Esophagus muscularis mucosa (tissue), 4 donors: ENCODE measurements around the gene ADSS2. TPM values are rescaled to one million over a fixed set of nuclear protein-coding genes. Genes with fewer than 3 reads are reported as not detected.

Experiments
- DNase-seq: peaks from one replicate; pipeline ENCODE4 v3.0.0-alpha.2; 2017; ENCODE audit errors: extremely low spot score
- H3K27ac ChIP-seq, 4 donors: fragments of 200-600 bp; sonication (generic); replicated peaks in 1 of 4; 1 replicate in 3 of 4; 2 replicates in 1 of 4; pipeline ENCODE4 v1.5.1; 2016 to 2019; ENCODE audit warnings: mild to moderate bottlenecking in 1 of 4
- H3K27me3 ChIP-seq, 4 donors: fragments of 200-600 bp; sonication (generic); one replicate each; pipeline versions ENCODE4 v1.5.1 to v1.6.0; 2016 to 2019
- H3K36me3 ChIP-seq, 4 donors: fragments of 200-600 bp; sonication (generic); one replicate each; pipeline ENCODE4 v1.5.1; 2016 to 2019
- H3K4me1 ChIP-seq, 4 donors: fragments of 200-600 bp; sonication (generic); one replicate each; pipeline ENCODE4 v1.5.1; 2016 to 2019
- H3K4me3 ChIP-seq, 4 donors: fragments of 200-600 bp; sonication (generic); 1 replicate in 2 of 4; 2 replicates in 2 of 4; pipeline ENCODE4 v1.5.1; 2016 to 2019; ENCODE audit warnings: mild to moderate bottlenecking in 4 of 4, moderate library complexity in 1 of 4
- H3K9me3 ChIP-seq, 4 donors: fragments of 200-600 bp; sonication (generic); 1 replicate in 3 of 4; 2 replicates in 1 of 4; pipeline ENCODE4 v1.5.1; 2016 to 2019
- CTCF ChIP-seq, 3 experiments: fragments of 200-600 bp in 2 of 3; fragments of 450-650 bp in 1 of 3; sonication (generic) in 2 of 3; IDR thresholded peaks; one replicate each; pipeline ENCODE4 v1.5.1; 2017 to 2019; ENCODE audit warnings: antibody characterized with exemption in 3 of 3, mild to moderate bottlenecking in 2 of 3, moderate library complexity in 1 of 3
- EP300 ChIP-seq: sonication (generic); formaldehyde crosslinking; IDR thresholded peaks from one replicate; pipeline ENCODE4 v1.6.1; 2017; ENCODE audit warnings: antibody characterized with exemption
- POLR2A ChIP-seq: fragments of 450-650 bp; IDR thresholded peaks from one replicate; pipeline ENCODE4 v1.6.1; 2017; ENCODE audit warnings: antibody characterized with exemption, moderate library complexity, mild to moderate bottlenecking, low read depth
- POLR2AphosphoS5 ChIP-seq, 2 donors: sonication (generic); formaldehyde crosslinking; IDR thresholded peaks; one replicate each; pipeline ENCODE4 v1.6.1; 2017; ENCODE audit warnings: antibody characterized with exemption in 2 of 2
- WGBS: methylation state at CpG from one replicate; pipeline ENCODE4 v1.1.5; 2018; 5-methylcytosine and 5-hydroxymethylcytosine counted together
- intact Hi-C: fragments of 100-400 bp; cut with DNase I; formaldehyde crosslinking; loops from one replicate; pipeline ENCODE4 v1.15.1; 2023
- total RNA-seq, 4 donors: library from RNA; depleted of rRNA; stranded (reverse); fragments of >200 nt; gene quantifications; one replicate each; pipeline versions ENCODE4 v1.1.0 to v1.2.1, GENCODE V29; 2016

Gene ADSS2
- total RNA-seq, 4 donors from 2014 or later, result 40.9 to 49.4 (median 46.7) TPM

- Histone ChIP-seq H3K4me3 (no peak overlapping the region), H3K4me1 (peaks cover 0 to 9% (median 7%) of the 10 kb centered on the region in 4 donors), H3K9me3 (no peaks in the 10 kb centered on the region), H3K27me3 (no peaks in the 10 kb centered on the region), H3K36me3 (no peaks in the 10 kb centered on the region), H3K27ac (no peak overlapping the region)
- intact Hi-C loops, result no loop called here
- DNase-seq, result no peak
- 97% methylated on average over 15 of the region's 15 CpGs for WGBS
- no peak for TF ChIP-seq POLR2AphosphoS5 (IDR thresholded peaks at IDR 0.05)
- TF ChIP-seq POLR2A, result no peak
- no peak for TF ChIP-seq CTCF (IDR thresholded peaks at IDR 0.05)
- TF ChIP-seq EP300, result no peak
These were observed 58.0 kb downstream of the ADSS2 start for GRCh38 chr1:244393604-244394176.

GRCh38 chr1:244391761-244392160 lies 59.9 kb downstream of the ADSS2 start:
- no peak for DNase-seq
- intact Hi-C loops, result no loop called here
- Histone ChIP-seq H3K4me3 (no peak overlapping the region), H3K36me3 (no peaks in the 10 kb centered on the region), H3K27ac (no peak overlapping the region), H3K4me1 (peaks cover 0 to 24% (median 19%) of the 10 kb centered on the region in 4 donors), H3K27me3 (no peaks in the 10 kb centered on the region), H3K9me3 (no peaks in the 10 kb centered on the region)
- TF ChIP-seq POLR2A (no peak), CTCF (IDR thresholded peaks at IDR 0.05) (no peak), EP300 (no peak), POLR2AphosphoS5 (IDR thresholded peaks at IDR 0.05) (no peak)
- WGBS, result 92% methylated on average over 5 of the region's 5 CpGs

GRCh38 chr1:244388961-244389360 lies 62.7 kb downstream of the ADSS2 start:
- H3K4me3 ChIP-seq, result peak overlapping the region; percentile 15 to 34 (median 32)

GRCh38 chr1:244387415-244387814 lies 64.3 kb downstream of the ADSS2 start:
- Histone ChIP-seq H3K4me1 (peaks cover 0 to 40% (median 28%) of the 10 kb centered on the region in 4 donors), H3K27me3 (no peaks in the 10 kb centered on the region), H3K27ac (no peak overlapping the region), H3K4me3 (no peak overlapping the region), H3K36me3 (no peaks in the 10 kb centered on the region), H3K9me3 (no peaks in the 10 kb centered on the region)
- TF ChIP-seq POLR2A (no peak), POLR2AphosphoS5 (IDR thresholded peaks at IDR 0.05) (no peak), EP300 (no peak), CTCF (IDR thresholded peaks at IDR 0.05) (no peak)
- 95% methylated on average over 1 of the region's 1 CpG for WGBS
- no peak for DNase-seq
- intact Hi-C loops, result no loop called here

More at GRCh38 chr1:244388961-244389360, 62.7 kb downstream of the ADSS2 start:
- intact Hi-C loops, result no loop called here
- no peak for DNase-seq
- TF ChIP-seq POLR2A, result no peak
- TF ChIP-seq POLR2AphosphoS5 (IDR thresholded peaks at IDR 0.05), result no peak
- no peak for TF ChIP-seq CTCF (IDR thresholded peaks at IDR 0.05)
- WGBS, result 54% methylated on average over 7 of the region's 7 CpGs
- no peaks in the 10 kb centered on the region for H3K27me3 ChIP-seq
- no peaks in the 10 kb centered on the region for H3K9me3 ChIP-seq
- no peaks in the 10 kb centered on the region for H3K36me3 ChIP-seq
- peaks cover 0 to 38% (median 28%) of the 10 kb centered on the region in 4 donors for H3K4me1 ChIP-seq
- H3K27ac ChIP-seq, result peak overlapping the region; percentile 34 to 47 (median 42)

GRCh38 chr1:244386595-244386994 lies 65.1 kb downstream of the ADSS2 start:
- intact Hi-C loops, result no loop called here
- TF ChIP-seq POLR2AphosphoS5 (IDR thresholded peaks at IDR 0.05), result no peak
- no peak for TF ChIP-seq CTCF (IDR thresholded peaks at IDR 0.05)
- no peak for TF ChIP-seq EP300
- TF ChIP-seq POLR2A, result no peak
- no peaks in the 10 kb centered on the region for H3K9me3 ChIP-seq
- H3K4me3 ChIP-seq, result no peak overlapping the region
- DNase-seq, result no peak
- 25% methylated on average over 1 of the region's 1 CpG for WGBS
- H3K27me3 ChIP-seq, result no peaks in the 10 kb centered on the region
- H3K27ac ChIP-seq, result no peak overlapping the region
- H3K4me1 ChIP-seq, result peaks cover 0 to 46% (median 35%) of the 10 kb centered on the region in 4 donors
- no peaks in the 10 kb centered on the region for H3K36me3 ChIP-seq
